GM21515 (cell line): Measurements from ENCODE around the gene SMC5.
"Not testable (repeated sequence)": the region's sequence is repeated elsewhere in the genome, so short reads cannot be mapped to it uniquely, and the experiment has no call there.

Experiments
- ATAC-seq: cut with Tn5 transposase; IDR thresholded peaks from one replicate; pipeline ENCODE4 v1.9.1; 2021; ENCODE audit not compliant: unreplicated experiment

Gene SMC5

DNA sequence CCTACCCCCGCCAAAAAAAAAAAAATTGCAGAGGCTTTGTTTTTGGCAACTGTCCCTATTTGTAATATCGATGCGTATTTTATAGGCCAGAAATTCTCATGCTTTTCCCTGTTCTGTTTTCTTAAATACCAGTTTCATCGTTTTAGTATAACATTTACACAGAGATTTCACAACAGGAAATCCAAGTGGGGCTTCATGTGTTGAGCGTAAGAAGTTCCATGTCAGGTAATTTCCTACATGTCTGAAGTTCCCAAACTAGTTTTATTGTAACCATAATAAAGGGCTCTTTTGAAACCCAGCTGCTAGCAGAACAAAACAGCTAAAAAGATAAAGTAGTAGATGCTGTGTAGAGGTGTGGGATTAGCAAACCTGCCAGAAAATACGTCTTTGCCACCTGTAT is 4.2 kb downstream of the SMC5 start:
- ATAC-seq = no peak

DNA sequence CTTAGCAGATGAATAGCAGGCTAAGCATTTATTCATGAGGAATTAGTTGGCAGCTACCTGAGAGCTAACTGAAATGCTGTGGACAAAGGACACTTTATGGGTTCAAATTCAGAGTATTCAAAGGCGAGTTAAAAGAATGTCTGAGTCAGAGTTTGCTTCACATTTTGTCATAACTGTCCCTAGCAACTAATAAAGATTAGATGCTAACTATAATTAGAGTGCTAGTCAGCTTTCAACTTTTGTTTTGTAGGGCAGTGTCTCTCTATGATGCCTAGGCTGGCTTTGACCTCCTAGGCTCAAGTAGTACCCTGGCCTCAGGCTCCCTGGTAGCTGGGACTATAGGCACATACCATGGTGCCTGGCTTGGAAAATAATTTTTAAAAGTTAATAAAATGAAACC is 4.6 kb downstream of the SMC5 start:
- ATAC-seq = no peak

DNA sequence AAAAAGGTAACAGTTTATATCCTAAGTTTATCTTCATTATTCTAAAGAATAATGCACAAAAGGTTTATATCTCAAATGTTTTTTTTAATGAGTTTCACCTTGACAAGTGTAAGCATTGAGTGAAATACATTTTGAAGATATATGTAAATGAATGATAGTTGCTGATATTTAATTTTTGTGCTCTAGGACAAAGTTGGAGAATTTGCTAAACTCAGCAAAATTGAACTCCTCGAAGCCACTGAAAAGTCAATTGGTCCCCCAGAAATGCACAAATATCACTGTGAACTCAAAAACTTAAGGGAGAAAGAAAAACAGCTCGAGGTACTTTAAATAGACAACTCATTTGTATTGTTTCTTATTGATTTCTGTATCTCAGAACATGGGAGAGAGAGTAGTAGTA is 19.5 kb downstream of the SMC5 start:
- no peak for ATAC-seq

DNA sequence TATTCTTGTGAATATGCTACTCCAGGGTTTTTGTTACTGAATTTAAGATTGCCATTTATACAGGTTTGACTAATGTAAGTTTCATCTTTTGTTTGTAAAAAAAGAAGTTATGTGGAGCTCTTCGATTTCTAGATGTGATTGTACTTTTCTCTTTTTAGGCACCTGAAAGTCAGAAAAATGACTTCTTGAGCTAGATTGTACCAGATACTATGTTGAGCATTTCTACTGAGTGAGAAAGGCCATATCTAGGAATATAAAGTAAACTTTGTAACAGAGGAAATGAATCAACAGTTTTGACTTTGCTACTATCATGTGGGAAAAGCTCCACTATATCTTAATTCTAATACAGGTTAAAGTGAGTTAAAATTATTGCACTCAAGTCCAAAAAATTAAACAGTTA is 25.1 kb downstream of the SMC5 start:
- no peak for ATAC-seq

DNA sequence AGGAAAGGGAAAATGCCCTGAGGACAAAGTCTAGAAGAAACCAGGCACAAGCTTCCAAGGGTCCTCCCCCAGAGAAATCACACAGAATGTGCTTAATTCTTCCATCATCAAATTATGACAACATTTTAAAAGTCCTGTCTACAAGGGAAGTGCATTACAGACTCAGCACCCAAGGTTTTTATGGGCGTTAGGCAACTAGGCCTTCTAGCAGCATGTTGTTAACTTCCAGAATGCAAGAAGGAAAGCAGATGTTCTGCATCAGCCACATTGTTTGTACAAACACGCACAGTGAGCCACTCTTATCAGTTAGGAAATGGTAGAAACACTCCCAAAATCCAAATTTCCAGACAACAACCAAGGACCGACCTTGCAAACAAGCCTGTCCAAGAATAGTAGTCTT is 26.5 kb downstream of the SMC5 start:
- no peak for ATAC-seq

DNA sequence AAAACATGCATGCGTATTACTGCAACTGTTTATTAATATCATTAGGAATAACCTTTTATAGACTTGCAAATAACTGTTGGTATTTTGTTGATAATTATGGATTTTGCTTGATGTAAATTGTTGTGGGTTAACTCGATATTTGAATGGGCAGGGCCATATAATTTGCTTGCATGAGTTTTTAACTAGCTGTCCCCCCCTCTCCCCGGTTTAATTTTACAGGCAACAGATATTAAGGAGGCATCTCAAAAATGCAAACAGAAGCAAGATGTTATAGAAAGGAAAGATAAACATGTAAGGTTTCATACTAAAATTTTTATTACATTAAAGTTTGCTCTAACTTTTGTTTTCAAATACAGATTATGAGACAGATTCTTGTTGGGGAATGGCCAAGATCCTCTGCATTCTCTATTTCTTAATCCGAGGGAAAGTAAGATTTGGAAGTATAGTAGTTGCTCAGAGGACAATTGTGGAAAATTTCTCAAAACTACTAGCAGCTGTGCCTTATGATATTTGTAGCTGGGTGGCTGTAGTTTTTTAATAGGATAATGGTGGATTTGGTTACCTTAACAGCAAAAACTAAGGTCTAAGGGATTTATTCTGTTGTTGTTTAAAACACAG is 27.3 kb downstream of the SMC5 start:
- no peak for ATAC-seq

DNA sequence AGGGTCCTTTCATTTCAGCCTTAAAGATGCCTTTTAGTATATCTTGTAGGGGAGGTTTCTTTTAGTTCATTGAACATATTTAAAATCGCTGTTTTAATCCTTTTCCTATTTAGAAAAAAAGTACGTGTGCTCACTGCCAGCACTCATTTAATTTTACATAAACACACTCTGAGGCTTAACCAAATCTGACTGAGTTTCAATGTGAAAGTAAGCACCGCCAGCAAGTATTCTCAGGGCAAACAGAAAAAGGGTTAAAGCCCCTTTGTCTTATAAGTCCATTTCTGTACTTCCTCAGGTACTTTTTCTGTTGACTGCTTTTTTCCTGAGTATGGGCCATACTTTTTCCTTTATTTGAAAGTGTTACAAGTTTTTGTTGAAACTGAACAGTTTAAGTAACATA is 31.8 kb downstream of the SMC5 start:
- no peak for ATAC-seq

DNA sequence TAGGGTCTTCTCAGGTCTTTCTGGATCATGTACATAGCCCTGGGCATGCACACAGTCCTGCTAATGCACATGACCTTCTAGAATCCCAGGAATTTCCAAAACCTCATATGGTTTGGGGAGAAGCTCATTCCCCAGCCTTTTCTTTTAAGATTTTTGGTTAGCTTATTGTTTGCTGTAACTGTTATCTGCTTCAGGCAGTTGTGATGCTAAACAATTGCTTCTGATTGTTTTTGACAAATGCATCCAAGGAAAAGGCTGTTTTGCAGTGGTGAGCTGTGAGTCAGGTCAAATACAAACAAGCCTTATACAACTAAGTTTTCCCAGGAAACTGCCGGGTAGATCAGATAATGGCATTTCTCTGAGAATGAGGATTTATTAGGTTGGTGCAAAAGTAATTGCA is 32.7 kb downstream of the SMC5 start:
- ATAC-seq = no peak

DNA sequence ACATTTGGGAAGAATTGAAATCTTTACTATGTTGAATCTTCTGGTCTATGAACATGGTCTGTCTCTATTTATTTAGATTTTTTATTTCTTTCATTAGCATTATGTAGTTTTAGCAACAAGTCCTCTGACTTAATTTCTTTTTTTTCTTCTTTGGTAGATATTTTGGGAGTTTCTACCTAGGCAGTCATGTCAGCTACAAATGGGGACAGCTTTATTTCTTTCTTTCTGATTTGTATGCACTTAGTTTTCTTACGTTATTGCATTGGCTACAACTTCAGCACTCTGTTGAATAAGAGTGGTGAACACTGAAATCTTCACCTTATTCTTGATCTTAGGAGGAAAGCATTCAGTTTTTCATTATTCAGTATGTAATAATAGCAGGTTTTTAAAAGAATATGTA is 33.5 kb downstream of the SMC5 start:
- ATAC-seq = no peak

DNA sequence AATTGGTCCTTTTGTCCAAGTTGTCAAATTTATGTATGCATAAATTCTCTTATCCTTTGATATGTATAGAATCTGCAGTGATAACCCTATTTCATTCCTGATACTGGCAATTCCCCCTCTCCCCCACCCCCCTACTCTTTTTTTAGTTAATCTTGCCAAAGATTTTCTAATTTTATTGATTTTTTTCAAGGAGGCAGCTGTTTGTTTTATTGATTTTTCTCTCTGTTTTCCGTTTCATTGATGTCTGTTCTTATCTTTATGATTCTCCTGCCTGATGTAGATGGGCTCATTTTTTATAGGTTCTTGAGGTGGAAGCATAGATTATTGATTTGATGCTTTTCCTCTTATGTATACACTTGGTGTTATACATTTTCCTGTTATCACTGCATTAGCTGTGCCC is 34.4 kb downstream of the SMC5 start:
- ATAC-seq = no peak

DNA sequence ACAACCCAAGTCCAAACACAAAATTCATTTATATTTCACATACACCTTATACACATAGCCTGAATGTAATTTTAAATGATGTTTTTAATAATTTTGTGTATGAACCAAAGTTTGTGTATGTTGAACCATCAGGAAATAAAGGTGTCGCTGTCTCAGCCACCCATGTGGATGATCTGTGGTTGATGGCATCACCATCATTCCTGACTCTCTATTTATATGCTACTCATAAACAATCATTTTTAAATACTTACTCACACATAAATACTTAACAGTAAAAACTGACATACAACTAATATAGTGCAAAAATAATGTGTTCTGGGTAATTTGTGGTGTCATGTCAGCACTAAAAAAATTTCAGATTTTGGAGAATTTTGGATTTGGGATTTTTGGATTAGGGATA is 38.4 kb downstream of the SMC5 start:
- no peak for ATAC-seq

DNA sequence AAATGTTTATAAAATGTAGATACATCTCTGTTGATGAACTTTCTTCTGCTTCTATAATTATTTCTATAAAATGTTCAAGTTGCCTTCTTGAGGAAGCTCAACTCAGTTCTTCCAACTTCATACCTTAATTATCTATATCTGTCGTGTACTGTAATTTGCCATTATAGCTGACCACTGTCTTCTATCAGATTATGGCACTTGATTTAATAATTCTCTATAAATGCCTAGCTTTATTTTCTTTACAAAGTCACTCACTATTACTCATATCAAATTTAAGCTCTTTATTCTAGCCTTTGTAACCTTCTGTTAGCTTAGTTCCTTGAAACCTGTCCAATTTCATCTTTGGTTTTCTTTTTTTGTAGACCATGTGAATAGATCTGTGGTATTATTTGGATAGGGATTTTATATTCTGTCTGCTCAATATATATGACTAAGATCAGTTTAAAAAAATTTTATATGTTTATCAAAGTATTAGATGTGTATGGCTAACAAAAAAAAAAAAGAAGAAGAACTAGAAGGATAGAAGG is 39.5 kb downstream of the SMC5 start:
- ATAC-seq = no peak

DNA sequence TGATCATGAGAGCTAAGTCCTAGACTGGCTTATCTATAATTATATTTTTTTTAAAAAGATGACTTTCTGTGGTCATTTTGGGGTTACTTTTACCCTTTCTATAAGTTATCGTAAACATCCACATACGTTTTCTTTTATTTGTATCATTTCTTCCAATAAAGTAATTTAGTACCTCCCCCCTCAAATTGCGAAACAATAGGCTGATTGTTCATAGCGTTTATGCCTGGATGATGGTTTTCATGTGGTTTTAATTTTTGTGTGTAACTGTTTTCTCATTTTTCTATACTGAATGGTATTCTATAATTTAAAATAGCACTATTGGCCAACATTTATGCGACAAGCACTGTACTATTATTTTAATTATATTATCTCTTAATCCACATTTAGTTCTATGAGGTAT is 44.5 kb downstream of the SMC5 start:
- ATAC-seq = no peak

DNA sequence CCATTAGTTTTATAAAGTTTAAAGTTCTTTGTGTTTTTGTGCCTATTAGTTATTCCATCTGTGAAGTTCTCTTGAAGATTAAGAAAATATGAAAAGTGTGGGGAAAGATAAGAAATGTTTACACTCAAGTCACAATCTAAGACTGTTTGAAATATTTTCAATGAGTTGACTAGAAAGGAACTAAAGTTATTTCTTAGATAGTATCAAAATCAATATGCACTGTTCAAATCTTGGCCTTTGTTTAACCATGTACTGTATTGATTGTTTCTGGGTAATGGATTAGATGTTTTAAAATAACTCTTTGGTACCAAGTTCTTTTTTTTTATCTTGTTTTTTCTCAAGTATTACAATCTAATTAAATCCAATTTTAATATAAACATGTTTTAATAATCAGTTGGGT is 46.0 kb downstream of the SMC5 start:
- no peak for ATAC-seq

DNA sequence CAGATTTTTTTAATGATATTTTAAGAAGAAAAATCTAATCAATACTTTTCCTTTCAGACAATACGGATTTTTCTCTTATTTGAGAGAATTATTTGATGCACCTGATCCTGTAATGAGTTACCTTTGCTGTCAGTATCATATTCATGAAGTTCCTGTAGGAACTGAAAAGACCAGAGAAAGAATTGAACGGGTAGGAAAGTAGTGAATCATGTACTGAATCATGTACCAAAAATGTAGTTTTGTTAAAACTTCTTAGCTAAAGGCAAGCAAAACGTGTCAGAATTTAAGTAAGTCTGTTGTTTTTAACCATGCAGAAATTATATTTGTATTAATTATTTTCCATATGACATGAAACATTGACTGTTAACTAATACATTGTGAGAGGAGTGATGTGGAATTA is 56.6 kb downstream of the SMC5 start:
- ATAC-seq = no peak

DNA sequence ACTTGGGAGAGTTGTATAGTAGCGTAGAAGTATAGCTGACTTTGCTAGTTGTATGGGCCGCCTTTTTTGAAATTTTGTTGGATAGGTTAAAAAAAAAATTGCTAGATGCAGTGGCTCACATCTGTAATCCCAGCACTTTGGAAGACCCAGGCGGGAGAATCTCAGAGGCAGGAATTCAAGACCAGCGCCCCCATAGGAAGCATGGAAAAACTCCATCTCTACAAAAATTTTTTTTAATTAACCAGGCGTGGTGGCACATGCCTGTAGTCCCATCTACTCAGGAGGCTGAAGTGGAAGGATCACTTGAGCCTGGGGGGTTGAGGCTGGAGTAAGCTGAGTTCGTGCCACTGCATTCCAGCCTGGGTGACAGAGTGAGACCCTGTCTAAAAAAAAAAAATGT is 59.2 kb downstream of the SMC5 start:
- ATAC-seq = no peak

DNA sequence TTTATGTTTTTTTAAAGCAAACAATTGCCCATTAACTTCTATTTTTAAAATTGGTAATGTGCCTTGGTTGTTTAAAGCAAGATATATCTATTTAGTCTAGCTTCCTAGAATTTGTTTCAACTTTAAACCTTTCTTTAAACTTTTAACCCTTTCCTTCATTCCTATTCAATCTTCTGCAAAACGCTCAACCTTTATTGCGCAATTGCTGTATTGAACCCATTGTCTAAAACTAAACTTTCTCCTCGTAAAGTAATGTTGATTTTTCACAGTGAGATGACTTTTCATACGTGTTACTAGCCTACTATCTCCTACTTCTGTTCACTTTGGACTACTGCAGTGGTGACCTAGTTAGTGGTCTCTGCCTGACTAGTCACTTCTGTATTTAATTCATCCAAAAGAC is 63.3 kb downstream of the SMC5 start:
- no peak for ATAC-seq

DNA sequence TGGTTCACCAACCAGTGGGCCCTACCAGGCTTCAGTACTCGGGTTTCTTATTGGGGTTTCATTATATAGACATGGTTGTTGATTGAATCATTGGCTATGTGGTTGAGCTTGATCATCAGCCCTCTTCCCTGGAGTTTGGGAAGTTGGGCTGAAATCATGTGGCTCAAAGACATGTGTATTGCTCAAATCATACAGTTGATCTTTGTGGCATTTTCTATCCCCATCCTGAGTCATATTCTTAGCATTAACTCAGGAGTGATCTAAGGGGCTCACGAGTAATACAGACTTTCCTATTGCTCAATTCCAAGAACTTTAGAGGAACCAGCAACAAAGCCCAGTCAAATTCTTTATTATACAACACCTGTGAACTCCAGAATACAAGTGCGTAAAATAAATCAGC is 66.2 kb downstream of the SMC5 start:
- no peak for ATAC-seq

DNA sequence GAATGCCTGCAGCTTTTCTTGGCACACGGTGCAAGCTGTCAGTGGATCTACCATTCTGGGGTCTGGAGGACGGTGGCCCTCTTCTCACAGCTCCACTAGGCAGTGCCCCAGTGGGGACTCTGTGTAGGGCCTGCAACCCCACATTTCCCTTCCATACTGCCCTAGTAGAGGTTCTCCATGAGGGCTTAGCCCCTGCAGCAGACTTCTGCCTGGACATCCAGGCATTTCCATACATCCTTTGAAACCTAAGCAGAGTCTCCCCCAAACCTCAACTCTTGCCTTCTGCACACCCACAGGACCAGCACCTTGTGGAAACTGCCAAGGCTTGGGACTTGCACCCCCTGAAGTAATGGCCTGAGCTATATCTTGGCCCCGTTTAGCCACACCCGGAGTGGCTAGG is 69.8 kb downstream of the SMC5 start:
- not testable (repeated sequence) for ATAC-seq

DNA sequence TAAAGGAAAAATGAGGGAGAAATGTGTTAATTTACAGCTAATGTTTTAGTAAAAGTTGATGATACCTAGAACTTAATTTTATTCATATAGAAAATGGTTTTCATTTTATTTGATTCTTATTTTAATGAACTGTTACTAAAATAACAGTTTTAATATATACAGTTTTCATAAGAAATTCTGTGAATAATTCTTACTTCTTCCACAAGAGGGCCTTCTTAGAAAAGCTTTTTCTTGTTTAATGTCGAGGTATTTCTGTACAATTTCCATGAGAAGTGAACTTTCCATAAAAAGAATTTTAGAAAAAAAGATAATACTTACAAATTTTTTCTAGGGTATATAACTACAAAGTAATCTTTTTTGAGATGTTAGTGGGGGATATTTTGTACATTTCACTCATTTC is 81.8 kb downstream of the SMC5 start:
- ATAC-seq = no peak

DNA sequence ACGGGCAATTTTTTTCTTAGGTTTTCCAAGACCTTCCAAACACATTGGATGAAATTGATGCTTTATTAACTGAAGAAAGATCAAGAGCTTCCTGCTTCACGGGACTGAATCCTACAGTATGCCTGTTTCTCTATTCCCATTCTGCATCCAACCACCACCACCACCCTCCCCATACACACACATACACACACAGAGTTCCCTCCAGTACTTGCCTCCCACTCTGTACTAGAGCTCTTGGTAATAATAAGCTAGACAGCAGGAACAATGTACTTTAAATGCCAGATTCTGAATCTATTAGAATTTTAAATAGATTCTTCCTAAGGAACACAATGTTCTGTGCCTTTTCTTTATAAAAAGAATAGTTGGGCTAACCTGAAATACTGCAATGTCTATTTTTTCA is 88.3 kb downstream of the SMC5 start:
- ATAC-seq = no peak

DNA sequence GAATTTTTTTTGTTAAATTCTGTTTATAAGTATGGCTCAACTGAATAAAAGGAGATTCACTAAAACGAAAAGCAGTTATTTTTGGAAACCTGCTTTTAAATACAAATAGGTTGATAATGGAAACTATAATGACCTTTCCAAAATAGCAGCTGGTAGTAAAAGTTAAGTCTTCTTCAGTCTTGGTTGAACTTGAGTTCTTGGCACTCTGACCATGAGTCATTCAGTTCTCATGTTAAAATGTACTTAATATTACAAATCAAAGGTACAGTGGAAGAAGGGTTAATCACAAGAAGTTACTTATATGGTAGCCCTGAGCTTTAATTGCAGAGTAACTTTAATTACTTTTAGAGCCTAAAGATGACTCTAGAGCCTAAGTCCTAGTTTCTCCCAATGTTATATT is 93.6 kb downstream of the SMC5 start:
- no peak for ATAC-seq

DNA sequence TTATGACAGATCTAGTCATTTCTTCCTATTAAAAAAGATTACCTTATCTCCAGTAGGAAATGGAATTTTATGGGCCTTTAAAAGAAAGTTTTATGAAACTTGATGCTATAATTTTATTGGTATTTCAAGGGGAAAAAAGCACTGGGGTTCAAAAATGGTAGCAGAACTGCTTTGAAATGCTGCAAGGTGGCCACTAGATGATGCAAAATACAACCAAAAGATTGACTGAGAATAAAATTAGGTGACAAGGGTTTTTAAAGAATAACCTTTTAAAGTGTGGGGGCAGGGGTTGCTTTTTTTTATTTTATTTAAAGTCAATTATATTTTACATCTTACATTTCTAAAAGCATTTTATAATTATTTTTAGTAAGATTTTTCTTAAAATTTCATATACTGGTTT is 94.0 kb downstream of the SMC5 start:
- ATAC-seq = no peak

DNA sequence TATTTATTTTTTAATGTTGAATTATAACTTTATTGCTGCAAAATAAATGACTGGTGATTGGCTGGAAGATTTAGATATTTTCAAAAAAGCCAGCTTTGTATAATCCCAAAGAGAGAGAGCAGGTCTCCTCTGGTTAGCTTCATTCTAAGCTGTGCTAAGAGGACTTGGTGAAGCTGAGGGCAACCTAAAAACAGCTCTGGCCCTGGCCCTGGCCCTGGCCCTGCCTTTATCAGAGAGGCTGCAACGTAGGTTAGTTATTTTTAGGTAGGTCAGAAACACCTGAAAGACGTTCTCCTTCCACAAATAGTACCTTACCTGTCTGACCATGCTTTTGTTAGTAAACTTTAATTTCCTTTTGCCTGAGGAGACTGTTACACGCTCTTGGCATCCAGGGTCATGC is 97.0 kb downstream of the SMC5 start:
- ATAC-seq = no peak
